Astrocyte of the cerebellum (primary cell): ENCODE data around the gene EIF3I.

Experiments used
- DNase-seq: peaks from one replicate; pipeline ENCODE4 v3.0.0-alpha.2; 2011; ENCODE audit warnings: low read depth
- H3K4me3 ChIP-seq: 2 replicates; pipeline ENCODE4 v1.5.1; 2011; ENCODE audit warnings: mild to moderate bottlenecking, low read depth, low read length, moderate library complexity
- in situ Hi-C: cut with HindIII; loops from 2 replicates; pipeline ENCODE4 v1.10.0; 2017; ENCODE audit warnings: low sequenced_read_pairs
- TF ChIP-seq, protein P1 (sequence below): IDR thresholded peaks from 2 replicates; pipeline ENCODE4 v1.5.1; 2012; ENCODE audit warnings: low read length, low read depth, moderate library complexity, mild to moderate bottlenecking; ENCODE audit errors: missing control alignments

Gene EIF3I

DNA sequence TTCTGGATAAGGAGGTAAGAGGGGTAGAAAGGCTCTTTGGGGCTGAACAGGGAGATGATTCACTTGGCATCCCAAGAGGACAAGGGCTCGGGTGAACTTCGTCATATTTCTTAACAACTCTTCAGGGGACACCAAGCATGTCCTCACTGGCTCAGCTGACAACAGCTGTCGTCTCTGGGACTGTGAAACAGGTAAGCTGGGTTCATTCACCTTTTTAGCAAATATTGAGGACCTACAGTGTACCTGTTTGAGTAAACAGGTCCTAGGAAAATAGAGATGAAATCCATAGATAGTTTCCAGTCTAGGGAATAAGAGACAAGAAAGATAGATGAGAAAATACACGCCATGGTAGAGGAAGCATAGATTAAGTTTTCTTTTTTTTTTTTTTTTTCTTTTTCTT, 2.1 kb downstream of the EIF3I start:
- no peak overlapping the region for H3K4me3 ChIP-seq
- in situ Hi-C loops, result no loop called here
- no peak for DNase-seq
- TF ChIP-seq, protein P1, sequence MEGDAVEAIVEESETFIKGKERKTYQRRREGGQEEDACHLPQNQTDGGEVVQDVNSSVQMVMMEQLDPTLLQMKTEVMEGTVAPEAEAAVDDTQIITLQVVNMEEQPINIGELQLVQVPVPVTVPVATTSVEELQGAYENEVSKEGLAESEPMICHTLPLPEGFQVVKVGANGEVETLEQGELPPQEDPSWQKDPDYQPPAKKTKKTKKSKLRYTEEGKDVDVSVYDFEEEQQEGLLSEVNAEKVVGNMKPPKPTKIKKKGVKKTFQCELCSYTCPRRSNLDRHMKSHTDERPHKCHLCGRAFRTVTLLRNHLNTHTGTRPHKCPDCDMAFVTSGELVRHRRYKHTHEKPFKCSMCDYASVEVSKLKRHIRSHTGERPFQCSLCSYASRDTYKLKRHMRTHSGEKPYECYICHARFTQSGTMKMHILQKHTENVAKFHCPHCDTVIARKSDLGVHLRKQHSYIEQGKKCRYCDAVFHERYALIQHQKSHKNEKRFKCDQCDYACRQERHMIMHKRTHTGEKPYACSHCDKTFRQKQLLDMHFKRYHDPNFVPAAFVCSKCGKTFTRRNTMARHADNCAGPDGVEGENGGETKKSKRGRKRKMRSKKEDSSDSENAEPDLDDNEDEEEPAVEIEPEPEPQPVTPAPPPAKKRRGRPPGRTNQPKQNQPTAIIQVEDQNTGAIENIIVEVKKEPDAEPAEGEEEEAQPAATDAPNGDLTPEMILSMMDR, result no peak

DNA sequence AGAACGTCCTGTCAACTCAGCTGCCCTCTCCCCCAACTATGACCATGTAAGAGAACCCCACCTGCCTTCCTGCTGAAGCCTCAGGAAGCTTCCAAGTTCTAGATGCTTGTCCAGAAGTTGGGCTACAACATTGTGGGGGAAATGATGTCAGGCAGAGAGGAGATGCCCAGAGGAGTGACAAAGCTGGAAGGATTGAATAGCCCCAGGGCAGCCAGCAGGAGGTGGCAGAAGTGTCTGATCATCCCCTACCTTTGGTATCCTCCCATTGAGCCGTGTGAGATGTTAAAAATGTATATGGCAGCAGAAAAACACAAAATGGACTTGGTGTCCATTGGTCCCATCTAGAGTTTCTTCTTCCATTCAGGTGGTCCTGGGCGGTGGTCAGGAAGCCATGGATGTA, 6.6 kb downstream of the EIF3I start:
- no peak for DNase-seq
- no peak overlapping the region for H3K4me3 ChIP-seq
- TF ChIP-seq, protein P1, result no peak
- in situ Hi-C loops, result no loop called here

DNA sequence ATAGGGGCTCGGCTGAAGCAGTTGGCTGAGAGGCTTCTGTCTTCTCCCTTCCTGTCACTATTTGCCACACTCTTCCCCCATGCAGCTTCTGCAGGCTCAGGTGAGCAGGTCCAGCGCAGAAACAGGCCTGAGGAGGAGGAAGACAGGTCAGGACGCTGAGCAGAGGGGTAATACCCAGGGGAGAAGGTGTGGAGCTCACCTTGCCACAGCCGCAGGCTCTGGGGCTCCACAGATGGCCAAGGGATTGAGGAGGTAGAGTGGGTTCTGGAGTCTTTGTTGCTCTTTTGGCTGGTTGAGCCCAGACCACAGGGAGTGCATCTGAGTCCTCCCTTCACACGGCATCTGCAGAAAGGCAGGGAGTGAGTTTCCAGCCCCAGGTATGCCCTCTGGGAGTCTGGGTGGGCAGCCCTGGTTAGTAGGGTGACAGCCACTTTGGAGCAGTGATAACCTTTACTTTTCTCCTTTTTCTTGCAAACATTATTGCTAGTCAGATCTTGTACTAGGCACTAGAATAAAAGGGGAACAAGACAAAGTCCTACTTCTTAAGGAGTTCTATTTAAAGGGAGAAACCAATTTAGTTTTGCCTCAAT, 9.7 kb downstream of the EIF3I start:
- TF ChIP-seq, protein P1, result no peak
- H3K4me3 ChIP-seq, result no peak overlapping the region
- DNase-seq, result no peak
- in situ Hi-C loops, result no loop called here

- DNase-seq, result no peak
- TF ChIP-seq, protein P1, result no peak
- no peak overlapping the region for H3K4me3 ChIP-seq
- in situ Hi-C loops, result no loop called here
Measured at GRCh38 chr1:32232558-32233304, 10.5 kb downstream of the EIF3I start.

- in situ Hi-C loops, result no loop called here
- TF ChIP-seq, protein P1, result no peak
- no peak for DNase-seq
- H3K4me3 ChIP-seq, result no peak overlapping the region
Measured at GRCh38 chr1:32234792-32235191, 12.6 kb downstream of the EIF3I start.

DNA sequence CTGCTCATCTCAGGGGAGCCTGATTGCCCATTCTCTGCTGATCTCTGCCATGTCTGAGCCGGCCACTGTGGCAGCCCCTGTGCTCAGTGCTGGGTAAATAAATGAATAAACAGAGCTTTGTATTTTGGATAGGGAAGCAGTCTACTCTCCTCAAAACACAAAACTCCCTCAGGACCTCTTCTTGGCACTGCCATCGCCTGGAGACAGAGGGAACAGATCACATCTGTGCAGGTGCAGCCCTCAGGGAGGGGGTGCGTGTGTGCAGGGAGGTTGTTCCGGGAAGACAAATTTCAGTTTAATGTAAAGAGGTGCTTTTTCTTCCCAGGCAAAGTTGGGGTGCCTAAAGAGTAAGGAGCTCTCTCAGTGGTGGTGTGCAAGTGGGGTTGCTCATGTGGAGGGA, 17.1 kb downstream of the EIF3I start:
- H3K4me3 ChIP-seq, result no peak overlapping the region
- TF ChIP-seq, protein P1, result no peak
- no peak for DNase-seq
- in situ Hi-C loops, result no loop called here
